ENCODE results near the gene TMEM108. TPM values are rescaled to one million over a fixed set of nuclear protein-coding genes. Genes with fewer than 3 reads are reported as not detected.

The TMEM108 gene
- total RNA-seq, 1 donor from 2014 or later = 15.4 TPM

DNA sequence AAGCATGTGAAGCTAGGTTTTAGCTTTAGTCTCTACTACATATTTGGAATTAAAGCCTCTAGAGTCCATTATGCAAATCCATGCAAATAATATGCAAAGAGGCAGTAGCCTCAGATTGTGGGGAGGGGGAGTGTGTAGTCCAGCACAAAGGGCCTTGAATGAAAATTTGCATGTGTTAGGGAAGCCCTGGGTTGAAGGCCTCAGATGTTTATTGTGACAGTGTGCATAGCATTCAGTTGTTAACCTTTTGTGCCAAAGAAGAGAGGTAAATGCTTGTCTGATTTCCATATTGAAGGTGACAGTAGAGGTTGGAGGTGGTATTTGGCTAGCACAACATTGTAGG is 337.2 kb downstream of the TMEM108 start:
- Histone ChIP-seq H3K4me1 (no peaks in the 10 kb centered on the region), H3K27ac (no peak overlapping the region), H3K9me3 (no peaks in the 10 kb centered on the region), H3K27me3 (no peaks in the 10 kb centered on the region), H3K36me3 (no peaks in the 10 kb centered on the region), H3K4me3 (no peak overlapping the region)
- no peak for ATAC-seq
- no peak for DNase-seq
- TF ChIP-seq, protein P1, sequence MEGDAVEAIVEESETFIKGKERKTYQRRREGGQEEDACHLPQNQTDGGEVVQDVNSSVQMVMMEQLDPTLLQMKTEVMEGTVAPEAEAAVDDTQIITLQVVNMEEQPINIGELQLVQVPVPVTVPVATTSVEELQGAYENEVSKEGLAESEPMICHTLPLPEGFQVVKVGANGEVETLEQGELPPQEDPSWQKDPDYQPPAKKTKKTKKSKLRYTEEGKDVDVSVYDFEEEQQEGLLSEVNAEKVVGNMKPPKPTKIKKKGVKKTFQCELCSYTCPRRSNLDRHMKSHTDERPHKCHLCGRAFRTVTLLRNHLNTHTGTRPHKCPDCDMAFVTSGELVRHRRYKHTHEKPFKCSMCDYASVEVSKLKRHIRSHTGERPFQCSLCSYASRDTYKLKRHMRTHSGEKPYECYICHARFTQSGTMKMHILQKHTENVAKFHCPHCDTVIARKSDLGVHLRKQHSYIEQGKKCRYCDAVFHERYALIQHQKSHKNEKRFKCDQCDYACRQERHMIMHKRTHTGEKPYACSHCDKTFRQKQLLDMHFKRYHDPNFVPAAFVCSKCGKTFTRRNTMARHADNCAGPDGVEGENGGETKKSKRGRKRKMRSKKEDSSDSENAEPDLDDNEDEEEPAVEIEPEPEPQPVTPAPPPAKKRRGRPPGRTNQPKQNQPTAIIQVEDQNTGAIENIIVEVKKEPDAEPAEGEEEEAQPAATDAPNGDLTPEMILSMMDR (IDR thresholded peaks at IDR 0.05) = no peak
- intact Hi-C loops (cut with DNase I) = no loop called here

DNA sequence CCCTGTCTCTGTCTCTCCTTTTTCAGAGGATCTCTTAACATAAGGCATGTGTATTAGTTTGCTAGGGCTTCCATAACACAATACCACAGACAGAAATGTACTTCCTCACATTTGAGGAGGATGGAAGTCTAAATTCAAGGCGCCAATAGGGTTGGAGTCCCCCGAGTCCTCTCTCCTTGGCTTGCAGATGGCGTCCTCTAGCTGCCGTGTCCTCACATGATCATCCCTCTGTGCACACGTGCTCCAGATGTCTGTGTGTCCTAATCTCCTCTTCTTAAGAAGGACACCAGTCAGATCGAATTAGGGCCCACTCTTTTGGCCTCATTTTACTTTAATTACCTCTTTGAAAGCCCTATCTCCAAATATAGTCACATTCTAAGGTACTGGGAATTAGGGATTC is 338.6 kb downstream of the TMEM108 start:
- H3K27ac ChIP-seq = no peak overlapping the region
- no peaks in the 10 kb centered on the region for H3K27me3 ChIP-seq
- intact Hi-C loops (cut with DNase I) = no loop called here
- TF ChIP-seq, protein P1 (IDR thresholded peaks at IDR 0.05) = no peak
- H3K36me3 ChIP-seq = no peaks in the 10 kb centered on the region
- no peaks in the 10 kb centered on the region for H3K9me3 ChIP-seq
- no peaks in the 10 kb centered on the region for H3K4me1 ChIP-seq
- DNase-seq = no peak
- no peak for ATAC-seq
- H3K4me3 ChIP-seq = no peak overlapping the region

DNA sequence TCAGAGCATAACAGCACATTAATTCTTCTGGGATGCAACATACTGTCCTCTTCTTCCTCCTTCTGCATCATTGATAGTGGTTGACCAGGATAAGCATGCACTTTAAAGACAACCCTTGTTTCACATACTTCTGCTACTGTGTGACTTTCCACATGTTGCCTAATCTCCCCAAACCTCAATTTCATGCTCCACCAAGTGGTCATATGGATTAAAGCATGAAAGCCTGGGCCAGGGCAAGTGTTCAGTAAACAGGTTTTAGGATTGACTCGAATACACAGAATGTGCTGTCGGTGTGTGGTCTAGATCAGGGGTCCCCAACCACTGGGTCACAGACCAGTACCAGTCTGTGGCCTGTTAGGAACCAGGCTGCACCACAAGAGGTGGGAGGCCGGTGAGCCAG is 339.2 kb downstream of the TMEM108 start:
- DNase-seq (no peak), ATAC-seq (peak; percentile 19)
- Histone ChIP-seq H3K27me3 (no peaks in the 10 kb centered on the region), H3K27ac (no peak overlapping the region), H3K4me1 (no peaks in the 10 kb centered on the region), H3K9me3 (no peaks in the 10 kb centered on the region), H3K4me3 (no peak overlapping the region), H3K36me3 (no peaks in the 10 kb centered on the region)
- TF ChIP-seq, protein P1 (IDR thresholded peaks at IDR 0.05) = peak; percentile 28
- intact Hi-C loops (cut with DNase I) = no loop called here

DNA sequence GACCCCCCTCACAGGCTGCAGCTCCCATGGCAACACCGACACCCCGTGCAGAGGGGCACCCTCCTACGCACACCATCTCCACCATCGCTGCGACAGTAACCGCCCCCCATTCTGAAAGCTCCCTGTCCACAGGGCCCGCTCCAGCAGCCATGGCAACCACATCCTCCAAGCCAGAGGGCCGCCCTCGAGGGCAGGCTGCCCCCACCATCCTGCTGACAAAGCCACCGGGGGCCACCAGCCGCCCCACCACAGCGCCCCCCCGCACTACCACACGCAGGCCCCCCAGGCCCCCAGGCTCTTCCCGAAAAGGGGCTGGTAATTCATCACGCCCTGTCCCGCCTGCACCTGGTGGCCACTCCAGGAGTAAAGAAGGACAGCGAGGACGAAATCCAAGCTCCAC is 341.7 kb downstream of the TMEM108 start:
- TF ChIP-seq, protein P1 (IDR thresholded peaks at IDR 0.05) = no peak
- Histone ChIP-seq H3K4me1 (peaks cover 5% of the 10 kb centered on the region), H3K36me3 (no peaks in the 10 kb centered on the region), H3K4me3 (no peak overlapping the region), H3K9me3 (no peaks in the 10 kb centered on the region), H3K27me3 (no peaks in the 10 kb centered on the region), H3K27ac (no peak overlapping the region)
- intact Hi-C loops (cut with DNase I) = loop anchor here (5.0 kb wide), 1 partner anchor 338 kb away; no protein-coding TSS in a partner anchor
- no peak for DNase-seq
- no peak for ATAC-seq

DNA sequence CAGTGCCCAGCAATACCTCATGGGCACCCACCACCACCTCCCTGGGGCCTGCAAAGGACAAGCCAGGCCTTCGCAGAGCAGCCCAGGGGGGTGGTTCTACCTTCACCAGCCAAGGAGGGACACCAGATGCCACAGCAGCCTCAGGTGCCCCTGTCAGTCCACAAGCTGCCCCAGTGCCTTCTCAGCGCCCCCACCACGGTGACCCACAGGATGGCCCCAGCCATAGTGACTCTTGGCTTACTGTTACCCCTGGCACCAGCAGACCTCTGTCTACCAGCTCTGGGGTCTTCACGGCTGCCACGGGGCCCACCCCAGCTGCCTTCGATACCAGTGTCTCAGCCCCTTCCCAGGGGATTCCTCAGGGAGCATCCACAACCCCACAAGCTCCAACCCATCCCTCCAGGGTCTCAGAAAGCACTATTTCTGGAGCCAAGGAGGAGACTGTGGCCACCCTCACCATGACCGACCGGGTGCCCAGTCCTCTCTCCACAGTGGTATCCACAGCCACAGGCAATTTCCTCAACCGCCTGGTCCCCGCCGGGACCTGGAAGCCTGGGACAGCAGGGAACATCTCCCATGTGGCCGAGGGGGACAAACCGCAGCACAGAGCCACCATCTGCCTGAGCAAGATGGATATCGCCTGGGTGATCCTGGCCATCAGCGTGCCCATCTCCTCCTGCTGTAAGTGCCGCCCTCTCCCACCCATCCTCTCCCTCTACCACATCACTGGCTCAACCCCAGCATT is 342.5 kb downstream of the TMEM108 start:
- Histone ChIP-seq H3K36me3 (no peaks in the 10 kb centered on the region), H3K27ac (no peak overlapping the region), H3K9me3 (no peaks in the 10 kb centered on the region), H3K4me1 (peaks cover 5% of the 10 kb centered on the region), H3K4me3 (no peak overlapping the region), H3K27me3 (no peaks in the 10 kb centered on the region)
- intact Hi-C loops (cut with DNase I) = loop anchor here (5.0 kb wide), 1 partner anchor 338 kb away; no protein-coding TSS in a partner anchor
- DNase-seq (no peak), ATAC-seq (no peak)
- TF ChIP-seq, protein P1 (IDR thresholded peaks at IDR 0.05) = no peak
